Measurements from ENCODE around the gene PSMA5. TPM values are rescaled to one million over a fixed set of nuclear protein-coding genes. Genes with fewer than 3 reads are reported as not detected.
"Not testable (repeated sequence)": the region's sequence is repeated elsewhere in the genome, so short reads cannot be mapped to it uniquely, and the experiment has no call there.

Gene PSMA5
- total RNA-seq, 1 experiment from 2014 or later, result 147 TPM

GRCh38 chr1:109395282-109395599 is 31.0 kb downstream of the PSMA5 start:
- in situ Hi-C loops (cut with HindIII; ENCODE audit: low sequenced_read_pairs); DNase-seq (ENCODE audit: low spot score): not testable (repeated sequence)

- in situ Hi-C loops (cut with HindIII; ENCODE audit: low sequenced_read_pairs), result no loop called here
- DNase-seq (ENCODE audit: low spot score), result no peak
These were observed 31.5 kb downstream of the PSMA5 start for GRCh38 chr1:109394591-109395281.

- in situ Hi-C loops (cut with HindIII; ENCODE audit: low sequenced_read_pairs), result no loop called here
- DNase-seq (ENCODE audit: low spot score), result no peak
These were observed 32.5 kb downstream of the PSMA5 start for GRCh38 chr1:109393617-109394233.

- peak; percentile 32 for DNase-seq (ENCODE audit: low spot score)
- in situ Hi-C loops (cut with HindIII; ENCODE audit: low sequenced_read_pairs), result no loop called here
These were observed 33.2 kb downstream of the PSMA5 start for GRCh38 chr1:109392788-109393616.

- in situ Hi-C loops (cut with HindIII; ENCODE audit: low sequenced_read_pairs), result no loop called here
- peak; percentile 79 for DNase-seq (ENCODE audit: low spot score)
These were observed 34.0 kb downstream of the PSMA5 start for GRCh38 chr1:109392037-109392787.

GRCh38 chr1:109391626-109392025 is 34.6 kb downstream of the PSMA5 start:
- in situ Hi-C loops (cut with HindIII; ENCODE audit: low sequenced_read_pairs), result no loop called here
- DNase-seq (ENCODE audit: low spot score), result no peak

- in situ Hi-C loops (cut with HindIII; ENCODE audit: low sequenced_read_pairs), result no loop called here
- DNase-seq (ENCODE audit: low spot score), result no peak
These were observed 35.1 kb downstream of the PSMA5 start for GRCh38 chr1:109391157-109391556.

GRCh38 chr1:109389638-109390341 is 36.5 kb downstream of the PSMA5 start:
- in situ Hi-C loops (cut with HindIII; ENCODE audit: low sequenced_read_pairs), result no loop called here
- DNase-seq (ENCODE audit: low spot score), result no peak

- no peak for DNase-seq (ENCODE audit: low spot score)
- in situ Hi-C loops (cut with HindIII; ENCODE audit: low sequenced_read_pairs), result no loop called here
These were observed 37.2 kb downstream of the PSMA5 start for GRCh38 chr1:109388884-109389637.

- DNase-seq (ENCODE audit: low spot score), result no peak
- in situ Hi-C loops (cut with HindIII; ENCODE audit: low sequenced_read_pairs), result no loop called here
These were observed 38.0 kb downstream of the PSMA5 start for GRCh38 chr1:109388208-109388711.

GRCh38 chr1:109386054-109386717 is 40.1 kb downstream of the PSMA5 start:
- in situ Hi-C loops (cut with HindIII; ENCODE audit: low sequenced_read_pairs), result no loop called here
- no peak for DNase-seq (ENCODE audit: low spot score)

- peak; percentile 32 for DNase-seq (ENCODE audit: low spot score)
- in situ Hi-C loops (cut with HindIII; ENCODE audit: low sequenced_read_pairs), result no loop called here
These were observed 40.8 kb downstream of the PSMA5 start for GRCh38 chr1:109385417-109385816.

- in situ Hi-C loops (cut with HindIII; ENCODE audit: low sequenced_read_pairs), result no loop called here
- no peak for DNase-seq (ENCODE audit: low spot score)
These were observed 42.4 kb downstream of the PSMA5 start for GRCh38 chr1:109383854-109384253.

GRCh38 chr1:109383087-109383779 is 43.0 kb downstream of the PSMA5 start:
- in situ Hi-C loops (cut with HindIII; ENCODE audit: low sequenced_read_pairs), result no loop called here
- no peak for DNase-seq (ENCODE audit: low spot score)

GRCh38 chr1:109381573-109381972 is 44.7 kb downstream of the PSMA5 start:
- in situ Hi-C loops (cut with HindIII; ENCODE audit: low sequenced_read_pairs), result no loop called here
- DNase-seq (ENCODE audit: low spot score), result no peak

- in situ Hi-C loops (cut with HindIII; ENCODE audit: low sequenced_read_pairs), result no loop called here
These were observed 46.3 kb downstream of the PSMA5 start for GRCh38 chr1:109379907-109380306.

GRCh38 chr1:109379422-109379821 is 46.8 kb downstream of the PSMA5 start:
- DNase-seq (ENCODE audit: low spot score), result no peak
- in situ Hi-C loops (cut with HindIII; ENCODE audit: low sequenced_read_pairs), result no loop called here

More at GRCh38 chr1:109379907-109380306, 46.3 kb downstream of the PSMA5 start:
- DNase-seq (ENCODE audit: low spot score), result no peak

Measured in G401 (cell line).